ENCODE data around the gene GNAI2.

The GNAI2 gene

GRCh38 chr3:50271314-50271936, 35.4 kb downstream of the GNAI2 start:
- TF ChIP-seq, protein P1, sequence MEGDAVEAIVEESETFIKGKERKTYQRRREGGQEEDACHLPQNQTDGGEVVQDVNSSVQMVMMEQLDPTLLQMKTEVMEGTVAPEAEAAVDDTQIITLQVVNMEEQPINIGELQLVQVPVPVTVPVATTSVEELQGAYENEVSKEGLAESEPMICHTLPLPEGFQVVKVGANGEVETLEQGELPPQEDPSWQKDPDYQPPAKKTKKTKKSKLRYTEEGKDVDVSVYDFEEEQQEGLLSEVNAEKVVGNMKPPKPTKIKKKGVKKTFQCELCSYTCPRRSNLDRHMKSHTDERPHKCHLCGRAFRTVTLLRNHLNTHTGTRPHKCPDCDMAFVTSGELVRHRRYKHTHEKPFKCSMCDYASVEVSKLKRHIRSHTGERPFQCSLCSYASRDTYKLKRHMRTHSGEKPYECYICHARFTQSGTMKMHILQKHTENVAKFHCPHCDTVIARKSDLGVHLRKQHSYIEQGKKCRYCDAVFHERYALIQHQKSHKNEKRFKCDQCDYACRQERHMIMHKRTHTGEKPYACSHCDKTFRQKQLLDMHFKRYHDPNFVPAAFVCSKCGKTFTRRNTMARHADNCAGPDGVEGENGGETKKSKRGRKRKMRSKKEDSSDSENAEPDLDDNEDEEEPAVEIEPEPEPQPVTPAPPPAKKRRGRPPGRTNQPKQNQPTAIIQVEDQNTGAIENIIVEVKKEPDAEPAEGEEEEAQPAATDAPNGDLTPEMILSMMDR (IDR thresholded peaks at IDR 0.05) = no peak

GRCh38 chr3:50272911-50273688, 37.1 kb downstream of the GNAI2 start:
- TF ChIP-seq, protein P1 (IDR thresholded peaks at IDR 0.05) = peak; percentile 94

DNA sequence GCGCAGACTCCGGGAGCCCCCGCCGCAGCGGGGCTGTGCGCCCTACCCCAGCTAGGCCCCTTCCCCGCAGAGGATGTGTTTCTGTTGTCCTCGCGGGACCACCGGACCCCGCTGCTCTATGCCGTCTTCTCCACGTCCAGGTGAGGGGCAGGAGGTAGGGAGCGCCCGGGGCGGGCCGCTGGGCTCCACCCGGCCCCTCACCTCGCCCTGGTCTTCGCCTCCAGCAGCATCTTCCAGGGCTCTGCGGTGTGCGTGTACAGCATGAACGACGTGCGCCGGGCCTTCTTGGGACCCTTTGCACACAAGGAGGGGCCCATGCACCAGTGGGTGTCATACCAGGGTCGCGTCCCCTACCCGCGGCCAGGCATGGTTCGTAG, 37.7 kb downstream of the GNAI2 start:
- TF ChIP-seq, protein P1 (IDR thresholded peaks at IDR 0.05) = no peak

DNA sequence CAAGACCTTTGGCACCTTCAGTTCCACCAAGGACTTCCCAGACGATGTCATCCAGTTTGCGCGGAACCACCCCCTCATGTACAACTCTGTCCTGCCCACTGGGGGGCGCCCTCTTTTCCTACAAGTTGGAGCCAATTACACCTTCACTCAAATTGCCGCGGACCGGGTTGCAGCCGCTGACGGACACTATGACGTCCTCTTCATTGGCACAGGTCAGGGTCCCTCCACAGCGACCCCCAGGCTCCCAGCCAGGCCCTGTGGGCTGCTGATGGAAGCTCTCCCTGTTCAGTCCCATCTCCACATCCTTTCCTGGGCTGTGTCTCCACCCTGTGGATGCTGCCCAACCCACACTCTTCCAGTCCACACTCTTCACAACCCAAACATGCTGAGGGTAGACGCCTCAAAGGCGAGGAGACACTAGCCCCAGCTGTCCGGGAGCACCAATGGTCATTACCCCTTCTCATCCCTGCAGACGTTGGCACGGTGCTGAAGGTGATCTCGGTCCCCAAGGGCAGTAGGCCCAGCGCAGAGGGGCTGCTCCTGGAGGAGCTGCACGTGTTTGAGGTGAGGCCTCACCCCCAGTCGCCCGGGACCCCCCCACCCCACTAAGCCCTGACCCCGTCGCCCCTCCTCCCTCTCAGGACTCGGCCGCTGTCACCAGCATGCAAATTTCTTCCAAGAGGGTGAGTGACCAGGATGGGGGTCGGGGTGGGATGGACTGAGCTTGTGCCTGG, 38.5 kb downstream of the GNAI2 start:
- TF ChIP-seq, protein P1 (IDR thresholded peaks at IDR 0.05) = peak; percentile 84

GRCh38 chr3:50275141-50275995, 39.4 kb downstream of the GNAI2 start:
- TF ChIP-seq, protein P1 (IDR thresholded peaks at IDR 0.05) = no peak

DNA sequence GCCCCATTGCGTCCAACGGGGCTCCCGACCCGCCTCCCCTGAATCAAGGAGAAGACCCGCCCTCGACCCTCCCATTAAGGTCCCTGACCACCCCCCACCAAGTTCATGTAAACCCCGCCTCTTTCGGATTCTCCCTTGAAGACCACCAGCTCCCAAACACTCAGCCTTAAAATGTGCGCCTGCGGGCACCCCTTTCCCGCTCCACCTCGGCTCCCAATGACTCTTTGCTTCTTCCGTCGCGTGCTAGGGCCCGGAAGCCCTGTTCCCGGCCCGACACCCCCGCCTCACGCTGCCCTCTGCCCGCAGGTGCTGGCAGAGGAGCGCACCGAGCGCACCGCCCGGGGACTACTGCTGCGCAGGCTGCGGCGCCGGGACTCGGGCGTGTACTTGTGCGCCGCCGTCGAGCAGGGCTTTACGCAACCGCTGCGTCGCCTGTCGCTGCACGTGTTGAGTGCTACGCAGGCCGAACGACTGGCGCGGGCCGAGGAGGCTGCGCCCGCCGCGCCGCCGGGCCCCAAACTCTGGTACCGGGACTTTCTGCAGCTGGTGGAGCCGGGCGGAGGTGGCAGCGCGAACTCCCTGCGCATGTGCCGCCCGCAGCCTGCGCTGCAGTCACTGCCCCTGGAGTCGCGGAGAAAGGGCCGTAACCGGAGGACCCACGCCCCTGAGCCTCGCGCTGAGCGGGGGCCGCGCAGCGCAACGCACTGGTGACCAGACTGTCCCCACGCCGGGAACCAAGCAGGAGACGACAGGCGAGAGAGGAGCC, 40.2 kb downstream of the GNAI2 start:
- TF ChIP-seq, protein P1 (IDR thresholded peaks at IDR 0.05) = no peak

All from LNCAP (cell line).